ENCODE measurements around the gene SEPSECS. TPM values are rescaled to one million over a fixed set of nuclear protein-coding genes. Genes with fewer than 3 reads are reported as not detected.

SEPSECS gene
- total RNA-seq (2014; rRNA removed) (3.1 and 5.2 TPM in 2 replicates), Bru-seq, nascent RNA (percentile 61 among the genes with signal in this experiment), BruChase-seq, experiment 1, labeled RNA remaining after a 6-hour chase (percentile 50 among the genes with signal in this experiment), BruChase-seq, experiment 2, labeled RNA remaining after a 2-hour chase (percentile 59 among the genes with signal in this experiment)
- long read RNA-seq, full-length matches to known transcripts: 9 of 18 reads
- long read RNA-seq, partial matches to known transcripts: 5 of 18 reads
- long read RNA-seq, other reads (novel, unspliced or antisense): 4 of 18 reads

DNA sequence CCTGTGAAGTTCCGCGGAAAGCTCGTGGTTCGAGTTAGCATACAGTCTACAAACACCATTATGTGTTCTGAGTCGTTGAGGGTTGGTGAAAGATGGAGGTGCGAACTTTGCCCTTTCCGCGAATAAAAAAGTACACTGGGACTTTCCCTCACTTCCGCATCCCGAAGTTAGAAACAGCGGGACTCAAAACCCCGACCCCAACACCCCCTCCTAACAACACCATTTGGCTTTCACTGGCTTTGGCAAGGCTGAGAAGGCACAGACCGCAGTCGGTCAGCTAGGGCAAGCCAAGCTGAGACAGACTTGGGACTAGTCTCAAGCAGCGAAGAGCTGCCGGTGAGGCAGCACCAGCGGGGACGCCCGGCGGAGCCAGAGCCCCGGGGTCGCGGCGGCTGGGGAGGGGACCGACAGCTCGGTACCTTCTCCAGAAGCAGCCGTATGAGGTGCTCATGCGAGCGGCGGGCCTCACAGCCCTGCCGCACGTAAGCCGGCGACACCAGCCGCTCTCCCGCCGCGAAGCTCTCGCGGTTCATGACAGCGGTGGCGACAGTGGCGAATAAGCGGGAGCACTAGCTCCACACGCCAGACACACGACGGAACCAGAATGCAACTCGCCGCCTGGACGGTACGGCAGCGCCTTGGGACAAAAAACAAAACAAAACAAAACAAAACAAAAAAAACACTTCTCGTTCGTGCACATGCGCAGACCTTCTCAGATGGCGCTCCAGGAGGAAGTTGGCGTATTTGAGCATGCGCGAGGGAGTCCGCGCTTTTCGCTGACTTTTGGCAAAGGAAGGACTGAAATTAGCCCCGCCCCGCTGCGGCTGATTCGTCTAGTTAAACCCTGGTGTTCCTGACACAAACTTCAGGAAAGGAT, at the start of gene SEPSECS:
TSS of gene SEPSECS (minus strand) at position 613 of the 877 bp plus-strand sequence. CDS start at position 533, 80 bp downstream.
- Histone ChIP-seq H3K4me3 (ENCODE audit: low read length) (peak within 1 kb of the TSS; percentile 87), H3F3A (ENCODE audit: low read length, unreplicated experiment) (no peaks in the 10 kb centered on the region), H2AFZ (ENCODE audit: low read length) (peak within 1 kb of the TSS; percentile 93), H3K4me1 (ENCODE audit: insufficient read depth, low read length) (peaks cover 22% of the 10 kb centered on the region), H3K27ac (ENCODE audit: low read length) (peak within 1 kb of the TSS; percentile 83), H3K36me3 (ENCODE audit: low read depth, low read length) (no peaks in the 10 kb centered on the region), H3K9me3 (ENCODE audit: low read length) (no peaks in the 10 kb centered on the region), H4K20me1 (ENCODE audit: low read length) (no peaks in the 10 kb centered on the region), H3K9me2 (replicated peaks; ENCODE audit: low read length) (no peaks in the 10 kb centered on the region), H3K9ac (ENCODE audit: low read length) (peak within 1 kb of the TSS; percentile 79), H3K4me2 (ENCODE audit: low read length) (peak within 1 kb of the TSS; percentile 92), H3K27me3 (ENCODE audit: low read length) (no peaks in the 10 kb centered on the region), H3K79me2 (ENCODE audit: low read length) (peaks cover 39% of the 10 kb centered on the region)
- DNase-seq (peak; percentile 96), ATAC-seq (peak; percentile 70)
- intact Hi-C loops (cut with micrococcal nuclease): loop anchor here (5.0 kb wide), 2 partner anchors 152 to 207 kb away; partner anchors contain the start of gene ZCCHC4
- CTCF ChIA-PET: no interaction called here
- TF ChIP-seq EZH2phosphoT487 (IDR thresholded peaks at IDR 0.05; ENCODE audit: borderline replicate concordance, low read length) (no peak), EZH2 (IDR thresholded peaks at IDR 0.05; ENCODE audit: low read length, unreplicated experiment) (no peak)
- TF ChIP-seq, protein P1, sequence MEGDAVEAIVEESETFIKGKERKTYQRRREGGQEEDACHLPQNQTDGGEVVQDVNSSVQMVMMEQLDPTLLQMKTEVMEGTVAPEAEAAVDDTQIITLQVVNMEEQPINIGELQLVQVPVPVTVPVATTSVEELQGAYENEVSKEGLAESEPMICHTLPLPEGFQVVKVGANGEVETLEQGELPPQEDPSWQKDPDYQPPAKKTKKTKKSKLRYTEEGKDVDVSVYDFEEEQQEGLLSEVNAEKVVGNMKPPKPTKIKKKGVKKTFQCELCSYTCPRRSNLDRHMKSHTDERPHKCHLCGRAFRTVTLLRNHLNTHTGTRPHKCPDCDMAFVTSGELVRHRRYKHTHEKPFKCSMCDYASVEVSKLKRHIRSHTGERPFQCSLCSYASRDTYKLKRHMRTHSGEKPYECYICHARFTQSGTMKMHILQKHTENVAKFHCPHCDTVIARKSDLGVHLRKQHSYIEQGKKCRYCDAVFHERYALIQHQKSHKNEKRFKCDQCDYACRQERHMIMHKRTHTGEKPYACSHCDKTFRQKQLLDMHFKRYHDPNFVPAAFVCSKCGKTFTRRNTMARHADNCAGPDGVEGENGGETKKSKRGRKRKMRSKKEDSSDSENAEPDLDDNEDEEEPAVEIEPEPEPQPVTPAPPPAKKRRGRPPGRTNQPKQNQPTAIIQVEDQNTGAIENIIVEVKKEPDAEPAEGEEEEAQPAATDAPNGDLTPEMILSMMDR (conservative IDR thresholded peaks at IDR 0.05; ENCODE audit: low read depth, low read length): no peak
- BruUV-seq (replicated peaks): TSS peak; percentile 45
- POLR2A ChIA-PET (ENCODE audit: unreplicated experiment): interaction anchor here (0.6 to 1.2 kb wide), 3 partner anchors 152 to 483 kb away, joined by 3 to 8 read pairs (median 5); partner anchors contain the start of gene ZCCHC4

DNA sequence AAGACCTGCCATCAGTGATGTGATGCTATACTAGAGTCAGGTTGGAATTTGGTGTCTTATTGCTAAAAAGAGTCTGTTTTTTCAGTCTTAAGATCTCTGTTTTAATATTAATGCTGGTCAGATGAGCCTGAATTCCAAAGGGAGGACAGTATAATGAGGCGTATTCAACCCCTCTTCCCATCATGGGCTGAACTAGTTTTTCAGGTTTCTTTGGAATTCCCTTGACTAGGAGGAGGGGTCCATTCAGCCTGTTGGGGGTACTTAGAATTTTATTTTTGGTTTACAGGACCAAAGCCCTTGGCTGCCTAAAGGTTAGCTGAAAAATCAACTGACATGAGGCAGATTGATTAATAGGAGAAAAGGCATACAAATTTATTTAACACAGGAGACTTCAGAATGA, 49.5 kb upstream of the SEPSECS start:
- no peaks in the 10 kb centered on the region for H3F3A ChIP-seq (ENCODE audit: low read length, unreplicated experiment)
- intact Hi-C loops (cut with micrococcal nuclease): no loop called here
- no peaks in the 10 kb centered on the region for H3K27me3 ChIP-seq (ENCODE audit: low read length)
- POLR2A ChIA-PET (ENCODE audit: unreplicated experiment): no interaction called here
- H3K4me3 ChIP-seq (ENCODE audit: low read length): no peak overlapping the region
- DNase-seq: no peak
- no peaks in the 10 kb centered on the region for H4K20me1 ChIP-seq (ENCODE audit: low read length)
- H3K9ac ChIP-seq (ENCODE audit: low read length): no peak overlapping the region
- TF ChIP-seq EZH2 (IDR thresholded peaks at IDR 0.05; ENCODE audit: low read length, unreplicated experiment): no peak
- TF ChIP-seq, protein P1 (conservative IDR thresholded peaks at IDR 0.05; ENCODE audit: low read depth, low read length): no peak
- no peak for TF ChIP-seq EZH2phosphoT487 (IDR thresholded peaks at IDR 0.05; ENCODE audit: borderline replicate concordance, low read length)
- no peaks in the 10 kb centered on the region for H3K4me1 ChIP-seq (ENCODE audit: insufficient read depth, low read length)
- no peak overlapping the region for H3K4me2 ChIP-seq (ENCODE audit: low read length)
- H3K9me3 ChIP-seq (ENCODE audit: low read length): no peaks in the 10 kb centered on the region
- BruUV-seq (replicated peaks): no TSS peak
- CTCF ChIA-PET: no interaction called here
- H3K27ac ChIP-seq (ENCODE audit: low read length): no peak overlapping the region
- no peak overlapping the region for H2AFZ ChIP-seq (ENCODE audit: low read length)
- H3K79me2 ChIP-seq (ENCODE audit: low read length): no peaks in the 10 kb centered on the region
- no peaks in the 10 kb centered on the region for H3K36me3 ChIP-seq (ENCODE audit: low read depth, low read length)
- ATAC-seq: no peak
- H3K9me2 ChIP-seq (replicated peaks; ENCODE audit: low read length): no peaks in the 10 kb centered on the region
